ENCODE data around the gene CTNNBL1. TPM values are rescaled to one million over a fixed set of nuclear protein-coding genes. Genes with fewer than 3 reads are reported as not detected.

The CTNNBL1 gene
- total RNA-seq, 1 experiment from 2014 or later = 71.2 TPM

DNA sequence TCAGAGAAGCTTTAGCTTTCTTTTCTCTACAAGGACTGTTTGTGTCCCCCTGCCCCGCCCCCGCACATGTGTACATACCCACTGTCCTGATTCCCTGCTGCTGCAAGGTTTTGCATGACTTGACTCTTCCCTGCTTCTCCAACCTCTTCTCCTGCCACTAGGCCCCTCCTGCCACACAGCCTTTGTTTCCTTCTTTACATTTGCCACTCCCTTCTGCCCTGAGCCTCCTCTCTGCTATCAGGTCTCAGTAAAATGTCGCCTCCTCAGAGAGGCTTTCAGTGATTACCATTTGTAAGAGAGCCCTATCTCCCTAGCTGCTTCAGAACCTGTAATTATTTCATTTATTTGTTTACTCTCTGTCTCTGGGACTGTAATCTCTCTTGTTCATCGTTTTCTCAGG lies 152.7 kb downstream of the CTNNBL1 start:
- BruUV-seq (replicated peaks) = no TSS peak
- no peak for ATAC-seq
- in situ Hi-C loops (cut with HindIII; ENCODE audit: low pct_unique_long_range_greater_than_20kb, low sequenced_read_pairs) (no loop called here), intact Hi-C loops (cut with micrococcal nuclease; ENCODE audit: unreplicated experiment) (no loop called here)
- TF ChIP-seq POLR2AphosphoS5 (IDR thresholded peaks at IDR 0.05; ENCODE audit: low read depth, low read length) (no peak), TCF7L2 (IDR thresholded peaks at IDR 0.05; ENCODE audit: low read depth, low read length) (no peak), CTCF (IDR thresholded peaks at IDR 0.05) (no peak), SIN3A (IDR thresholded peaks at IDR 0.05; ENCODE audit: borderline replicate concordance, insufficient read depth, low read depth, low read length) (no peak)
- TF ChIP-seq, protein P1, sequence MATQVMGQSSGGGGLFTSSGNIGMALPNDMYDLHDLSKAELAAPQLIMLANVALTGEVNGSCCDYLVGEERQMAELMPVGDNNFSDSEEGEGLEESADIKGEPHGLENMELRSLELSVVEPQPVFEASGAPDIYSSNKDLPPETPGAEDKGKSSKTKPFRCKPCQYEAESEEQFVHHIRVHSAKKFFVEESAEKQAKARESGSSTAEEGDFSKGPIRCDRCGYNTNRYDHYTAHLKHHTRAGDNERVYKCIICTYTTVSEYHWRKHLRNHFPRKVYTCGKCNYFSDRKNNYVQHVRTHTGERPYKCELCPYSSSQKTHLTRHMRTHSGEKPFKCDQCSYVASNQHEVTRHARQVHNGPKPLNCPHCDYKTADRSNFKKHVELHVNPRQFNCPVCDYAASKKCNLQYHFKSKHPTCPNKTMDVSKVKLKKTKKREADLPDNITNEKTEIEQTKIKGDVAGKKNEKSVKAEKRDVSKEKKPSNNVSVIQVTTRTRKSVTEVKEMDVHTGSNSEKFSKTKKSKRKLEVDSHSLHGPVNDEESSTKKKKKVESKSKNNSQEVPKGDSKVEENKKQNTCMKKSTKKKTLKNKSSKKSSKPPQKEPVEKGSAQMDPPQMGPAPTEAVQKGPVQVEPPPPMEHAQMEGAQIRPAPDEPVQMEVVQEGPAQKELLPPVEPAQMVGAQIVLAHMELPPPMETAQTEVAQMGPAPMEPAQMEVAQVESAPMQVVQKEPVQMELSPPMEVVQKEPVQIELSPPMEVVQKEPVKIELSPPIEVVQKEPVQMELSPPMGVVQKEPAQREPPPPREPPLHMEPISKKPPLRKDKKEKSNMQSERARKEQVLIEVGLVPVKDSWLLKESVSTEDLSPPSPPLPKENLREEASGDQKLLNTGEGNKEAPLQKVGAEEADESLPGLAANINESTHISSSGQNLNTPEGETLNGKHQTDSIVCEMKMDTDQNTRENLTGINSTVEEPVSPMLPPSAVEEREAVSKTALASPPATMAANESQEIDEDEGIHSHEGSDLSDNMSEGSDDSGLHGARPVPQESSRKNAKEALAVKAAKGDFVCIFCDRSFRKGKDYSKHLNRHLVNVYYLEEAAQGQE (IDR thresholded peaks at IDR 0.05; ENCODE audit: insufficient read depth in 1 of 2, low read depth in 2 of 2, low read length in 1 of 2) = no peak
- H3K4me1 ChIP-seq (ENCODE audit: control insufficient read depth, insufficient read depth, low read length) = no peaks in the 10 kb centered on the region
- no peaks in the 10 kb centered on the region for H3K9me3 ChIP-seq (ENCODE audit: control insufficient read depth, insufficient read depth, low read depth, low read length)
- H3K27me3 ChIP-seq (ENCODE audit: control insufficient read depth, insufficient read depth, low read length) = no peaks in the 10 kb centered on the region
- no peak for DNase-seq (ENCODE audit: low read depth, low spot score)
- no peak overlapping the region for H3K27ac ChIP-seq (ENCODE audit: low read length)
- POLR2A ChIA-PET = no interaction called here
- no peaks in the 10 kb centered on the region; the same call in 1 of the 2 replicates for H3K36me3 ChIP-seq (ENCODE audit: control insufficient read depth, insufficient read depth, low read length)
- H3K4me3 ChIP-seq (ENCODE audit: low read depth in 2 of 2, low read length in 2 of 2) = no peak overlapping the region
- CTCF ChIA-PET = no interaction called here

DNA sequence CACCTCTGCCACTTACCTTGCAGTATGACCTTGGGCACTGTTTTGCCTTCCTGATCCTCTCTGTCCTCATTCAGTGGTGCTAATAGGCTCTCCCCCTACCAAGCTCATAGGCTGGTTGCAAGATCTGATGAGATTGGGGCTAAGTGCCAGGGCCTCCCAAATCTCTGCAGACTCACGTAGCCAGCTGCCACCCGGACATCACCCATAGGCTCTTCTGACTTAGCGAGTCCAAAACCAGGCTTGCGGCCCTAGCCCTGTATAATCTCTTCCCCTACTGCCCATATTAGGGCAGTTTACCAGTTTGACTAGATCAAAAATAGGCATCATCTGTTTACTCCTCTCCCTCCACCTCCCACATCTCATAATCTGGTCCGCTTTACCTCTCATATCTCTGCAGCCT lies 154.9 kb downstream of the CTNNBL1 start:
- intact Hi-C loops (cut with micrococcal nuclease; ENCODE audit: unreplicated experiment) = no loop called here
- Histone ChIP-seq H3K27ac (ENCODE audit: low read length) (no peak overlapping the region), H3K36me3 (ENCODE audit: control insufficient read depth, insufficient read depth, low read length) (no peaks in the 10 kb centered on the region), H3K27me3 (ENCODE audit: control insufficient read depth, insufficient read depth, low read length) (no peaks in the 10 kb centered on the region), H3K4me1 (ENCODE audit: control insufficient read depth, insufficient read depth, low read length) (no peaks in the 10 kb centered on the region), H3K9me3 (ENCODE audit: control insufficient read depth, insufficient read depth, low read depth, low read length) (no peaks in the 10 kb centered on the region), H3K4me3 (ENCODE audit: low read depth in 2 of 2, low read length in 2 of 2) (no peak overlapping the region)
- ChIA-PET POLR2A (no interaction called here), CTCF (no interaction called here)
- in situ Hi-C loops (cut with HindIII; ENCODE audit: low pct_unique_long_range_greater_than_20kb, low sequenced_read_pairs) = no loop called here
- DNase-seq (ENCODE audit: low read depth, low spot score) (no peak), ATAC-seq (no peak)
- TF ChIP-seq TCF7L2 (IDR thresholded peaks at IDR 0.05; ENCODE audit: low read depth, low read length) (no peak), POLR2AphosphoS5 (IDR thresholded peaks at IDR 0.05; ENCODE audit: low read depth, low read length) (no peak), SIN3A (IDR thresholded peaks at IDR 0.05; ENCODE audit: borderline replicate concordance, insufficient read depth, low read depth, low read length) (no peak), CTCF (IDR thresholded peaks at IDR 0.05) (no peak)
- TF ChIP-seq, protein P1 (IDR thresholded peaks at IDR 0.05; ENCODE audit: insufficient read depth in 1 of 2, low read depth in 2 of 2, low read length in 1 of 2) = no peak
- BruUV-seq (replicated peaks) = no TSS peak

Measured in Panc1 (cell line).